Breast epithelium (tissue), 3 donors: Measurements from ENCODE around the gene GOLGB1.

Experiments used
- POLR2A ChIP-seq: fragments of 450-650 bp; IDR thresholded peaks from one replicate; pipeline ENCODE4 v1.6.1; 2016; ENCODE audit warnings: antibody characterized with exemption, mild to moderate bottlenecking, moderate library complexity
- TF ChIP-seq, protein P1 (sequence below), 3 donors: fragments of 450-650 bp; IDR thresholded peaks; one replicate each; pipeline ENCODE4 v1.5.1; 2016 to 2017; ENCODE audit warnings: antibody characterized with exemption in 3 of 3, mild to moderate bottlenecking in 3 of 3, moderate library complexity in 3 of 3

DNA sequence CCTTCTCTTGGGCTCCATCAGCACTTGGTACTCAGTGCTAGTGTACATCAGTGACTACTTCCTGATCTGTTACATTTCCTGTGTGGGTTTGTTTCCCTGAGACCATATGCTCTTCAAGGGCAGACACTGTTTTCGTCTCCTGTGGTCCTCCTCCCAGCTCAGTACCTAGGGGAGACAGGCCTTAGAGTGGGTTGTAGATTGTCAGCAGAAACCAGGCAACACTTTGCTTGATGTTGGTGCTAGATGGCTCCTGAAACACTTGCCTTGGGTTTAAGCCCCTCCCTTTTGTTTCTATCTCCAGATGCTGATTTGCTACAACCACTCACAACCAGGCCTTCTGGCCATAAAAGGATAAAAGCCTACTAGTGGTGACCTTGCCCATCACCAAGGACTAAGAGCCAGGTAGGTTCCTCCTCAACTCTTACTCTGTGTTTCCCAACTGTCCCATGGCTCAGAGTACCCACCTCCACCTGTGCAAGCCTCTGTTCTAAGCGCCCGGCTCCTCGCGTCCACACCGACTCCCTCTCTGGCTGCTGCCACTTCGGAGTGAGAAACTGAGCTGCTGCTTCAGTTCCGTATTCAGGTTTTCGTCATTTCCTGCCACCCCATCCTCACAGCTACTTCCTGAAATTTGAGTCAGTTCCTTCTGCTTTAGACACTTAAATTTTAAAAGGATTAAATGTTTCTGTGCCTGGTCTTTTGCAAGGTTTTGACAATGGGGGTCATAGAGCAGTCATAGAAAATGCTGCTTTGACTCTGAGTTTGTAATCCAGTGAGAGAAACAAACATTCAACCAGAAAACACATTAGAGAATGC is 89.0 kb downstream of the GOLGB1 start, which contains the start of gene HCLS1:
- no peak for TF ChIP-seq POLR2A
- TF ChIP-seq, protein P1, sequence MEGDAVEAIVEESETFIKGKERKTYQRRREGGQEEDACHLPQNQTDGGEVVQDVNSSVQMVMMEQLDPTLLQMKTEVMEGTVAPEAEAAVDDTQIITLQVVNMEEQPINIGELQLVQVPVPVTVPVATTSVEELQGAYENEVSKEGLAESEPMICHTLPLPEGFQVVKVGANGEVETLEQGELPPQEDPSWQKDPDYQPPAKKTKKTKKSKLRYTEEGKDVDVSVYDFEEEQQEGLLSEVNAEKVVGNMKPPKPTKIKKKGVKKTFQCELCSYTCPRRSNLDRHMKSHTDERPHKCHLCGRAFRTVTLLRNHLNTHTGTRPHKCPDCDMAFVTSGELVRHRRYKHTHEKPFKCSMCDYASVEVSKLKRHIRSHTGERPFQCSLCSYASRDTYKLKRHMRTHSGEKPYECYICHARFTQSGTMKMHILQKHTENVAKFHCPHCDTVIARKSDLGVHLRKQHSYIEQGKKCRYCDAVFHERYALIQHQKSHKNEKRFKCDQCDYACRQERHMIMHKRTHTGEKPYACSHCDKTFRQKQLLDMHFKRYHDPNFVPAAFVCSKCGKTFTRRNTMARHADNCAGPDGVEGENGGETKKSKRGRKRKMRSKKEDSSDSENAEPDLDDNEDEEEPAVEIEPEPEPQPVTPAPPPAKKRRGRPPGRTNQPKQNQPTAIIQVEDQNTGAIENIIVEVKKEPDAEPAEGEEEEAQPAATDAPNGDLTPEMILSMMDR (IDR thresholded peaks at IDR 0.05): no peak
